GM19328 (cell line): ENCODE results near the gene ZDHHC22.

Experiments
- ATAC-seq: cut with Tn5 transposase; IDR thresholded peaks from one replicate; pipeline ENCODE4 v1.9.1; 2021; ENCODE audit warnings: mild to moderate bottlenecking, moderate library complexity; ENCODE audit not compliant: unreplicated experiment

Gene ZDHHC22

DNA sequence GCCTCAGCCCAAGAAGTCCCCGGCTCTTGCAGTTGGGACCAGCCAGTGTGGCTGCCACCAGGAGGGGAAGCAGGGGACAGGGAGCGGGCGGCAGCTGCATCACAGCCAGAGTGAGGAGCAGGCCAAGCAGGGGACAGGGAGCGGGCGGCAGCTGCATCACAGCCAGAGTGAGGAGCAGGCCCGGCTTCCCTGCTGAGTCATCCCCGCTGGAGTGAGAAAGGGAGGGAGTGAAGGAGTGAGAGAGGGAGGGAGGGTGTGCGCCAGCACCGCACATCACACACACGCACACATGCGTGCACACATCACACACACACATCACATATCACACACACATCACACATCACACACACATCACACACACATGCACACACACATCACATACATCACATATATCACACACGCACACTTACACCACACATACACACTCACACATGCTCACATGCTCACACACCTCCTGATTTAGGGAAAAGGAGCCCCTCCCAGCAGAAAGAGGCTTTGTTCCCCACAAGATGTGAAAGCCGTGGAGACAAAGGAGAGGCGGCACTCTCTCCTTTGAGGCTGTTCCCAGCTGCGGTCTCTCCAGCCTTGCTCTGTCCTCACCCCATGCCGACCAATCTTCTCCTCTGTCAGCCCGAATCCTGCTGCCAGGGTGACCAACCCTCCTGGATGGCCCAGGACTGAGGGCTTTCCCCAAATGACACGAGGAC lies 16.7 kb upstream of the ZDHHC22 start:
- ATAC-seq = no peak

DNA sequence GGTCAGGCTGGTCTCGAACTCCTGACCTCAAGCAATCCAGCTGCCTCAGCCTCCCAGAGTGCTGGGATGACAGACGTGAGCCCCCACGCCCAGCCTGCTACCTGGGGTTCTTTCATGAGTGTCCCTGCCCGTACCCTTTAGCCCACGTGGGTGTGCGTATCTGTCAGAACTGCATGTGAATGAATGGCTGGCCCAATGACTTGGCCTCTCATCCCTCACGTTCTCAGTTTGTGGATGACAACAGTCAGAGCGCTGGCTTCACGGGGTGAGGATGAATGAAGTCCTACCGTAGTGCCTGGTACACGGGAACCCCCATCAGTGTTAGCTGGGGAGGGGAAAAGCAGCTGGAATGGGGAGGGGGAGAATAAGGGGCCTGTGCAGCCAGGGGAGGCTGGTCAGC lies 16.1 kb upstream of the ZDHHC22 start:
- no peak for ATAC-seq

DNA sequence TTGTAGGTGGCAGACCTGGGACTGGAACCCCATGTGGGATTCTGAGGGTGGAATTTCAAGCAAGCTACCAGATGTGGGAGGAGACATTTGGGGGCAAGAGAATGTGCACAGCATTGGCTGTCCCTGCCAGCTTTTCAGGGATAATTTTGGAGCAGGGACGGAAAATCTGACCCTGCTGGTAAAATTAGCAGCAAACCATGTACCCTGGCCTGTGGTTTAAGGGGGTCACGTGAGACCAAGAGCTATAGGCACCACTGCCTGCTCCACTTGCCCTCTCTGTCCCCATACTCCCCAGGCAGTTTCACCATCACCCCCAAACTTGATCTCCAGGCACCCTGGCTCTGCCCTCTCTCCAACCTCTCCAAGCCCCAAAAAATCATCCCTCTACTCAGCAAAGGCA lies 13.5 kb upstream of the ZDHHC22 start:
- no peak for ATAC-seq

DNA sequence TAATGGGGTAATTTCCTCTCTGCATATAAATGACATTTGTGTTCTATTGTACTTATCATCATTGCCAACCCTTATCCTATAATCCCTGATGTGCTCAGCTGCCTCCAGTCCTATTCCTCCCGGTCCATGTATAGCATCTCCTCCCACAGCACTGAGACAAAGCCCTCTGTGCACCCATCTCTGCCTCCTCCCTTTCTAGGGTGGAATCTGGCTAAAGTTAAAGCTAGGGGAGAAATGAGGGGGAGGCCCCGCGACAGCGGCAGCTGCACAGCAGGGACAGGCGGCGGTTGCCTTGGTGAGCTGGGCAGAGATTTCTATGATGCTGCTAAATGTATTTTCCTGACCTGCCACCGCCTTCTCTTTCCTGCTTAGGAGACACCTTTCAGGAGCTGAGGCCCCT lies 12.8 kb upstream of the ZDHHC22 start:
- no peak for ATAC-seq

DNA sequence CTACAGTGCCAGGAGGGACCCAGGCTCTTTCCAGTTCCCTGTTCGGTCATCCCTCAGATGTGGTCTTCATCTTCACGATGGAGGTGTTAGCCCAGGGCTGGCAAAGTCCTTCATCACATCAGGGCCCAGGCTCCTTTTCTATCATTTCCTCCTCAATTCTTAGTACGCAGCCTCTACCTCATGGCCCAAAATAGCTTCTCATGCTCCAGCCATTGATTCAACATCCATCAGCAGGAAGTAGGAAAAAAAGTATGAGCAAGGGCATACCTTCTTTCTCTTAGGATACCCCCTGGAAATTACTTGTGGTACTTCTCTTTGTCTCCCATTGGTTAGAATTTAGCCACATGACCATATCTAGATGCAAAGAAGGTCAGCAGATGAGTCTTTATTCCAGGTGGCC lies 12.2 kb upstream of the ZDHHC22 start:
- ATAC-seq = no peak

DNA sequence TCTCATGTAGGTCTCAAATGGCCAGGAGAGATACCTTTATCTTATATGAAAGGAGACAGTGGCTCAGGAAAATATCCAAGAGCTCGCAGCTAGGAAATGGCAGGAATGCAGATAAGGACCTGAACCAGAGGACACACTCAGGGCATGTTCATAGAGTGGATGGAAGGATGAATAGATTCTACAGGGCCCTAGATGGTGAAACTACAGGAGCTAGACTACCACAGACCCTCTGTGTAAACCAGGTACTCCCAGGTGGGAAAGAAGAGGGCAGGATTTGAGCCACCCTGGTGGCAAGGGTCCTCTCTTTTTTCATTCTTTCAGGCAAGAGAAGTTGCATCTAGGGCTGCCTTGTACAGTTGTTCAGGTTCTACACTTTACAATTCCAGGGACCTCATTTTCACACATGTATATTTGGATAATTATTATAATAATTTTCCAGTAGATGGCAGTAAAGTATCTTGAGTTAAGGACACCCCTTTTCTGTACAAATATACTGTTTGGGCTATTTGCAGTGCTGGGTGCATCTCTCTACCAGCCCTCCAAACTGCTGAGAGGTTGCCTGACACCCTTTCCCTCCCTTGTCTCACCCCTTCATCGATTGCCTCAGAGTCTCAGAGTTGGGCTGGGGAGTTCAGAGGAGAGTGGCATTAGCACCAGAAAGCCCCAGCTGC lies 10.5 kb upstream of the ZDHHC22 start:
- ATAC-seq = no peak

DNA sequence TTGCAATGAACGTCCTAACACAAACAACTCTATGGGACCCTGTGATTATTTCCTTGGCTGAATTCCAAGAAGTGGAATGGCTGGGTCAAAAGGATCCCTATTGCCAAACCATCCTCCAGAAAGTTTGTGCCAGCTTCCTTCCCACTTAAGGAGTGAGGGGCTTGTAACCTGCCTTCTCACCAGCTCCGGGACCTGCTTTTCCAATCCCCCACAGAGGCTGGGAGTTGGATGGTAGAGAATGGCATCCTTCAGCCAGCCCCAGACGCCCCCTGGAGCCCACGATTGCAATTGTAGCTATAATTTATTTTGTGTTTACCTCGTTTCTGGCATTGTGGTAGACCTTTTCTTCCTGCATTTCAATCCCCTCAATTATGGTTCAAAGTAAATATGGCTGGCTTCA lies 9.7 kb upstream of the ZDHHC22 start:
- no peak for ATAC-seq

DNA sequence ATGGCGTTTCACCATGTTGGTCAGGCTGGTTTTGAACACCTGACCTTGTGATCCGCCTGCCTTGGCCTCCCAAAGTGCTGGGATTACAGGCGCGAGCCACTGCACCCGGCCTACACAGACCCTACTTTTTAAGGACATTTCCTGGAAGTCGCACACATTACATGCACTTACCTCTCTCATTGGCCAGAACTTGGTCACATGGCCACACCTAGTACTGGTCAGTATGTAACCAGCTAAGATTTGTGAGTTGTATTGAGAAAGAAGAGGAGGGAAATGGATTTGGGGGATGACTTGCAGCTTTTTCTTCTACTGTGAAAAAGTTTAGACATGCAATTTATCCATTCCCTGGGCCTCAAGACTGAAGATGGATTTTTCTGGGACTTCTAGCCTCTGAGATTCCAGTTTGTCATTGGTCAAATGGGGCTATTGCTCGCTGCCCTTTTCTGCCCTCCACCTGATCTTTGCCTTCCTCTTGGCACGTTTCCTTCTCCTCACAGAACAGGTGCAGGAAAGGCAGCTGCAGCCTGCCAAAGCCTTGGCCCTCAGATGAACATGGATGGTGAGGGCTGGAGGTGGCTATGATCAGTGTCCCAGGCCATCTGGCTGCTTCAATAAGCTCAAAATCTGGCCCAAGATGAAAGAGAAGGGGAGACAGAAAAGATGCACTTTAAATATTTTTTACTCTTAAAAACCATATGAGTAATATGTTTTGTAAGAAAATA lies 7.1 kb upstream of the ZDHHC22 start:
- ATAC-seq = no peak

DNA sequence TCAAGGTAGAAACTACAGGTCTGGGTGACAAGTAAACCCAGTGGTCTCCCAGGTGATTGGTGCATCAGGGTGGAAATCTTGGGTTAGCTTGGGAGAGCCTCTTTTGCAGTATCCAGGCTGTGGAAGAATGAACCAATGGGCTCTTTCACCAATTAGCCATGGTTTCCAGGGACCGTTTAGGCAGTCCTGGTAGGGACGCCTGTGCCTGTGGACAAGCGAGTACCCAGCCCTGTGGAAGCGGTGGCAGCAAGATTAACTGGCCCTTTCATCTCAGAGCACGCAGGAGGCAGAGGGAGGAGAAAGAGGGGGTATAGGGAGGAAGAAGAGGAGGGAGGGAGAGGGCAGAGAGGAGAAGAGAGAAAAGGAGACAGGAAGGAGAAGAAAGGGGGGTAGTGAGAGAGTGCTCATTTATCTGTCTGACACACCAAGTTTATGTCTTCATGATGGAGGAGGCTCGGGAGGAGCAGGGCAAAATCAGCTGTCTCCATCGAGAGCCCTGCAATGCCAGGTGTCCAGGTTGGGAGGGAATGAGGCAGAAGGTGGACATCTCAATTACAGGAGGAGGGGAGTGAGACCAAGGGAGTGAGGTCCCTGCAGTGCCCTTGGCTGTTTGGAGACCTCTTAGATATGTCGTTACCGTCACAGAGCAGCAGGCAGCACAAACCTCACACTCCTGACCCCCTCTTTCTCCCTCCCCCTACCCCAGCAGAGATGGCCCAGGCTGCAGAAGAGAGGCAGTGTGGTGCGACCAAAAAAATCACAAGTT lies 4.6 kb upstream of the ZDHHC22 start:
- no peak for ATAC-seq

DNA sequence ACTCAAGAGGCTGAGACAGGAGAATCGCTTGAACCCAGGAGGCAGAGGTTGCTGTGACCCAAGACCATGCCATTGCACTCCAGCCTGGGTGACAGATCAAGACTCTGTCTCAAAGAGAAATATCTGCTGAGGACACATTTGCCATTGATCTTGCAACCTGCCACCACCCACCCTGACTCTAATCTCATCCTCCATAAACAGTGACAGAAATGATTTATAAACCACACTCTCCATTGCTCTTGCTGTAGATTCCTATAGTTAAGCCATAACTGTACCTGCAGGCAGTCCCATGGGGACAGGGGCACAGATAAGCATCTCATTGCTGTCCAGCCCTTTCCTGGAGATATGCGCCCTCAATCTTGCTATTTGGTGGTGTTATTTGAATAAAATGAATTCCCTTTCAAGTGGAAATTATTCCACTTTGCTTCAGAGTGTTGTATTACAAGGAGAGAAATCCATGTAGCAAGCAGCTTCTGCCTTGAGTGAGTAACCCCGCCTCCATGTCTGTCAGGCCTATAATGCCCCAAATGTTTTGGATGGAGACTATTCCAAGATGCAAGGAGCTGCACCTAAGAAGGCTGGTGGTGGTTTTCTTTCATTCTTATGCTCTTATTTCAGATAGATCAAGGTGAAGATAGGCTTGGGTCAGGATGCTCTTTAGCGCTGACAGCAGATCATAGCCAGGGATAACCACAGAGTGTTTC lies 3.0 kb upstream of the ZDHHC22 start:
- ATAC-seq = no peak

DNA sequence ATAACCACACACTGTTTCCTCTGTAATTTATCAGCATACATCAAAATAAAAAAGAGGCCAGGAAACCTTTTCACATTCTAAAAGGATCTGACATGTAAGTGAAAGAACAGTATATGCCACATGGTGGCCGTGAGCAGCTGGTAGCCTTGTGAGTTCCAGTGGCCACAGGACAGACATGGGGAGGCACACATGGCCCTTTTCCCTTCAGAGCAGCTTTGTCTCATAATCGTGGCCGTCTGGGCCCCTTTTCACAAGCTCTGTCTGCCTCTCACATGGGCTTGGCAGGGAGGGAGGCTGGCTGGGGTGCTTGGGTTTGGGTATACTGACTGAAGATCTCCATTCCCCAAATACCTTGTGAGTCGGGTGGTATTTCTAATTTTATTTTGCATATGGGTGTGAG lies 1.5 kb upstream of the ZDHHC22 start:
- ATAC-seq = no peak

DNA sequence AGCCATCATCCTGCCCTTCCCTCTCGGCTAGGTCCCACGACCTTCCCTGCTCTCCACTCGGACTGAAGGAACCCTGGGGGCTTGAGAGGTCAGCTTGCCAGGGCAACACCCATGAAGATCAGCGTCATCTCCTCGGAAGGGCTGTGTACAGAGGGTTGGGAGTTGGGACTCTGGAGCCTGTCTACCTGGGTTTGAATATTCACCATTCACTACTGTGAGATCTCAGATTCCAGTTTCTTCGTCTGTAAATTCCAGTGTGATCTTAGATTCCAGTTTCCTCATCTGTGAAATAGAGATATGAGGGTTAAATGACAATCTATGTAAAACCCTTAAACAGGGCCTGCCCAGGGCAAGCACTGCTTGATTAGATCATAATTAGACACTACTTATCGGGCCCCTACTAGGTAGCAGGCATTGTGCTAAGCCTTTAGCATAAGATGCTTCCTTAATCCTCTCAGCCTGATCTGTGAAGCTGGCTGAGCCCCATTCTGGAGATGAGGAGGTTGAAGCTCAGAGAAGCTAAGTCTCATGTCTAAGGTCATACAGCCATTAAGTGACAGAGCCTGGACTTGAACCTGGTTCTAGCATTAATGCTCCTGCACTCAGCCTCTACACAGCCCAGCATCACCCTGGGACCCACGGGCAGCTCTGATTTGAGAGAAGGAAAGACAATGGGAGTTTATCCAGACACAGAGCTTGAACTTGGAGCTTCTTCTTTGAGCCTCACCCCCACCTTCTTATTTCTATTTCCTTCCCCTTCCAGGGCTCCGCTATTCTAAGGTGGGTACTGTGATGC lies 612 bp upstream of the ZDHHC22 start:
- no peak for ATAC-seq

DNA sequence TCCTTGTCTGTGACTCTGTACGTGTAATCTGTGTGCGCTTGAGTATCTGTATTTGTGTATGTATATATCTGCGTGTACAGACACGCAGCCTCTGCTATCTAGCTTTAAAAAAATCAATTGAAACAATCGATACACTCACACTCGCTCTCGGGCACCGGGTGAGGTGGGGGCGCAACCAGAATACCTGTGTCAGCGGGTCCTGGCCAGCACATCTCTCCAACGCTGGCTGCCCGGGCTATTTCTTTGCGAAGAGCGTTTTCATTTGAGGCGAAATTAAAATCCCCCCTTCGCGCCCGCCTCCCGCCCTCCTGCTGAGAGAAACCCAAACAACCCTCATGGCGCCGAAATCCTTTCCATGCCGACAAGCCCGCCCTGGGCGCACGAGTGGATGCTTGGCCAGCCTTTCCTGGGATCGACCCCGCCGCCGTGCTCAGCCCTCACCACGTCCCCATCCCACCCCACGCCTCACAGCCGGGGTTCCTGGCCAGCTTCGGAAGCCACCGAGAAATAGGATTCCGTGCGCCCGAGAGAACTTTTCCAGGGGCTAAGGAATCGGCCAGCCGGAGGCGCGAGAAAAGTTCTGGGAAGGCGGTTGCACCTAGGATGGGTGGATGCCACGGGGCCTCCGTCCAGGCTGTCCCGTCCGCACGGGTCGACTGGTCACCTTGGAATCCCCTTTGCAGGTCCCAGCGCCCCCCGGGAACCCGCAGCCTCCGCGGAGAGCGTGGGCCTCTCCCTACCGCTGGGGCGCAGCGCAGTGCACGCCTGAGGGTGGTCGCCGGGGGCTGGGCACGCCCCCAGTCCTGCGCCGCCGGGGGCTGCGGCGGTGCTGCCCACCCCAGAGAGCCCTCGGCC lies 1.0 kb downstream of the ZDHHC22 start:
- ATAC-seq = no peak

DNA sequence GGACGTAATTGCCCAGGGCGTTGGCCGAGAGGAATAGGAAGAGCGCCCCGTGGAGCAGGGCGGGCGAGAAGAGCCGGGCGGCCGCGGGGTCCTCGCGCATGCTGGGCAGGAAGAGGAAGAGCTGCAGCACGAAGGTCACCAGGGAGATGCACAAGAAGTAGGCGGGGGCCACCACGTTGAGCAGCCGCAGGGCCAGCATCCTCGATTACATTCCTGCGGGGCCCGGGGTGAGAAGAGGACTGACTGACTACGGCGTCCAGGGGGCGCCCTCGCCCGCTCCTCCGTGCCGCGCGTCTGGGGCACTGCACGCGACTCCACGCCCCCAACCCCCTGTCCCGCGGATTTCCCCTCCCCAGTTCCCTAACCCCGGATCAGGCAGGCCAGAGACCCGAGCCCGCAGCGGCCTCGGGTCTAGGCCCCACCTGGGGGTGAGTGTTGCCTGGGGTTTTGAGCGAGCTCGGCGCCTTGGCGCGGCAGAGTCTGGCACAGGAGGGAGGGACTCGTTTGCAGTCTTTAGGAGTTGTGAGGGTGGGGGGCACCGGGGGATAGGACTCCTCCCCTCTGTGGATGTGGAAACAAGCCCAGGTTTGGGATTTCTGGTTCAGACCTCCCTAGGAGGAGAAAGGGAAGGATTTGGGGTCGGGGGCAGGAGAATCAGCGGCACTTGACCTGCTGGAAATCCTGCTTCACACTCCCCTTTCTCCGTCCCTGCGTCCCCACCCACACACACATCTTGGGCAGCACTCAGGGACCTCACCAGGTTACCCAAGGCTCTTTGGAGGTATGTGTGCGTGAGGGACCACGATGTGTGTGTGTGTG lies 1.8 kb downstream of the ZDHHC22 start:
- ATAC-seq = no peak

DNA sequence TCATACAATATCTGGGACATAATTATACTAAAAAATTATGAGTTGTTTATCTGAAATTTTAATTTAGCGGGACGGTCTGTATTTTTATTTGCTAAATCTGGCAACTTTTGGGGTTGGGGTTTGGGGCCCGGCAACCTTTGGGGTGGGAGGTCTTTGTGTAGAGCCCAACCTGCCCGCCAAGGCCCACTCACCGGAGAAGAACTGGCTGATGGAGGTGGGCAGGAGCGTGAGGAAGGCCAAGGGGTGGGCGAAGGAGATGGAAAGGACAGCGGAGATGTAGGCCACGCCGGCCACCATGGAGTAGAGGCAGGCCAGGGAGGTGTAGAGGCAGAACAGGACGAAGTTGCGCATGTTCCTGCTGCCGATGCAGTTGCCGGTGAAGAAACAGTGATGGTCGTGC lies 2.6 kb downstream of the ZDHHC22 start:
- ATAC-seq = no peak

DNA sequence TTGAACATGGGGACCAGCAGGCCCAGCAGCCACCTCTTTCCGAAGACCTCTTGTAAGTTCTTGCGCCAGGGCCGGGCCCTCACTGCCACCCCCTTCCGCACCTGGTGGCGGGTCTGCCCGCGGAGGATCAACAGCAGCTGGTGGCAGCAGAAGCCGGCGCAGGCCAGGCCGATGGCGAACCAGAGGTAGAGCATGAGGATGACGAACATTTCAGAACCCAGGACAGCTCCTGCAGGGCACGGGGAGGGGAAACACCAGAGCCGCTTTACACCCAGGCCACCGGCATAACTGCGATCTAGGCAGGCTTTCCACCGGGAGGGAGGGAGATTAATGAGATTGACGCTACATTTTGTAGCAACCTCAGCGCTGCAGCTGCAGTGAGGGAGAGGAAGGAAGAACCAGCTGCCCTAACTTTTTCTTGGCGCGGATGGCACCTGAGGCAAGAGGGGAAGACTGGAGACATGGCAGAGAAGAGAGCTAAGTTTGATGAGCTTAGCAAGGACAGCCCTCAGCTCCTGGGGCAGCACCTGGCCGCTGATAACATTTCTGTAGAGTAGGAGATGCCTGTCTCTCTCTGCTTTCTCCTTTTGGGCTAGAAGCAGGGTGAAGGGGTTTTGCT lies 7.8 kb downstream of the ZDHHC22 start:
- ATAC-seq = no peak

DNA sequence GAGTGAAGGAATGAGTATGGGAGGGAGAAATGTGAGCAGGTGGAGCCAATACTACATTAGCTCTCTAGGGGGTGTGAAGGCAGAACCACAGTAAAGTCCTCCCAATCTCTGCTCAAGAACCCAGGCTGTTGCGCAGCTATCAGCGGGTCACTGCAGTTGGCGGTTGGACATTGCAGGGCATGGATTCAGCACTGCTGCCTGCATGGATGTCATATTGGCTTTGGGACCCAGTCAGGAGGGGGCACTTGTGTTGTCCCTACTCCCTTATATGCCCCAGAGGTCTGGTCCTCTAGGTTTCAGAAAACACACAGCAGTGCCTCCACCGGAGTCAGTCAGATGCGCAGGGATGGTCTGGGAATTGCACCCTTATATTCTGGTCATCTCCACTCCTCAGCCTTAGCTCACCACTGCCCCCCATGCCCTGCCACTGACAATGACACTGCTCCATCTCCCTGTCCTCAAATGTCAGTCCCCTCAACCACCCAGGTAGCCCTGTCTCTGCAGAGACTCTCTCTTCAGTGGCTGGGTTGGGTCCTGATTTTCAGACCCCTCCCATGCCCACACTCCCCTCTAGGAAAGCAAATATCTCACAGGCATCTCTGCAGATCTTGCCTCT lies 9.6 kb downstream of the ZDHHC22 start:
- no peak for ATAC-seq
